Activated CD8-positive, alpha-beta T cell treated with anti-CD3 and anti-CD28 coated beads for 36 hours (primary cell): ENCODE data around the gene CDC6. TPM values are rescaled to one million over a fixed set of nuclear protein-coding genes. Genes with fewer than 3 reads are reported as not detected.

Source experiments
- ATAC-seq: fragments of 200-7000 bp; cut with Tn5 transposase; one replicate; pipeline ENCODE4 v1.10.0; 2021; ENCODE audit warnings: mild to moderate bottlenecking, moderate library complexity
- CTCF ChIA-PET: fragments of 350-600 bp; sonication (Branson Sonifier 250); formaldehyde crosslinking; loops from one replicate; lab custom pipeline; 2021; ENCODE audit warnings: antibody characterized with exemption; lab: Charles Lee
- POLR2A ChIA-PET: fragments of 350-600 bp; sonication (Branson Sonifier 250); formaldehyde crosslinking; loops from one replicate; lab custom pipeline; 2021; ENCODE audit warnings: antibody characterized with exemption; lab: Charles Lee
- DNase-seq: peaks from one replicate; pipeline ENCODE4 v3.0.0-alpha.2; 2020
- H3K27ac Mint-ChIP-seq: one replicate; pipeline ENCODE4 v1.8.0; 2021; ENCODE audit warnings: mild to moderate bottlenecking, mixed read lengths
- H3K27me3 Mint-ChIP-seq: one replicate; pipeline ENCODE4 v1.8.0; 2021; ENCODE audit warnings: mixed read lengths
- H3K36me3 Mint-ChIP-seq: one replicate; pipeline ENCODE4 v1.8.0; 2021; ENCODE audit warnings: low read depth, mixed read lengths
- H3K4me1 Mint-ChIP-seq: one replicate; pipeline ENCODE4 v1.8.0; 2021; ENCODE audit warnings: low read depth, mixed read lengths
- H3K4me3 Mint-ChIP-seq: one replicate; pipeline ENCODE4 v1.8.0; 2021; ENCODE audit warnings: mild to moderate bottlenecking, moderate library complexity, mixed read lengths
- H3K9me3 Mint-ChIP-seq: one replicate; pipeline ENCODE4 v1.8.0; 2021; ENCODE audit warnings: mixed read lengths
- intact Hi-C: fragments of 100-400 bp; cut with micrococcal nuclease; formaldehyde crosslinking; loops from one replicate; pipeline ENCODE4 v1.10.0; 2022
- total RNA-seq, 2 experiments: library from RNA; stranded (reverse); gene quantifications; one replicate each; pipeline ENCODE4 v1.2.3, GENCODE V29; 2021
- TF ChIP-seq, protein P1 (sequence below): fragments of 200-600 bp; IDR thresholded peaks from one replicate; pipeline ENCODE4 v1.8.0; 2022; ENCODE audit warnings: antibody characterized with exemption, mild to moderate bottlenecking

The CDC6 gene
- total RNA-seq, 2 experiments from 2014 or later = 110 to 118 TPM

DNA sequence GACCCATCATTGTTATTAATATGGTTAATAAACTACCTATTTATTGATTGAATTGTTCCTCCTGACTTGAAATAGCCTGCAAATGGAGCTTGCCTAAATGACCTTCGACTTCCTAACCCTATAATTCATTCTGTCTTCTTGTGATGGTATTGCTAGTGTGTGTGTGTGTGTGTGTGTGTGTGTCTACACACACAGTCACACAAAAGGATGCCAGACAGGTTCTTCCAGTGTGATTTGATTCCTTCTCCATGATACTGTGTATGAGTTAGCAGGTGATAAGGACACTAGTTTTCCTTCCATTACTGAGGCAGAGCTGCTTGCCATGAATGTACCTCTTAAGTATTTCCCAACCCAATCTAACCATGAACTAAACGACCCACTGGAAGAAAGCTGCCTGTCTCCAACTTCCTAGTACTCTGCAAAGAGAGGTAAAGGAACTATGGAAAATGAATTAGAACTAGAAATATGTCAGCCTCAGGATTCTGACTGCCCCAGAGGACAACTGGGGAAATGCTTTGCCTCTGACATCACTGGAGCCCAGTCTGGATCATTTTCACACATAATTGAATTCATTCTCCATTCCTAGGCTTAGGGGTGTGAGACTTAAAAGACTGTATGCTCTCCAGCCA is 3.5 kb upstream of the CDC6 start:
- H3K36me3 Mint-ChIP-seq = peaks cover 29% of the 10 kb centered on the region
- POLR2A ChIA-PET = interaction anchor here (0.7 to 1.7 kb wide), 7 partner anchors 20 to 1406 kb away, joined by 3 to 4 read pairs (median 3); partner anchors contain the start of gene RARA
- H3K4me3 Mint-ChIP-seq = peak overlapping the region; percentile 45
- H3K27me3 Mint-ChIP-seq = no peaks in the 10 kb centered on the region
- no peaks in the 10 kb centered on the region for H3K9me3 Mint-ChIP-seq
- intact Hi-C loops = no loop called here
- H3K4me1 Mint-ChIP-seq = peaks cover 57% of the 10 kb centered on the region
- DNase-seq (no peak), ATAC-seq (no peak)
- H3K27ac Mint-ChIP-seq = peak overlapping the region; percentile 94
- TF ChIP-seq, protein P1, sequence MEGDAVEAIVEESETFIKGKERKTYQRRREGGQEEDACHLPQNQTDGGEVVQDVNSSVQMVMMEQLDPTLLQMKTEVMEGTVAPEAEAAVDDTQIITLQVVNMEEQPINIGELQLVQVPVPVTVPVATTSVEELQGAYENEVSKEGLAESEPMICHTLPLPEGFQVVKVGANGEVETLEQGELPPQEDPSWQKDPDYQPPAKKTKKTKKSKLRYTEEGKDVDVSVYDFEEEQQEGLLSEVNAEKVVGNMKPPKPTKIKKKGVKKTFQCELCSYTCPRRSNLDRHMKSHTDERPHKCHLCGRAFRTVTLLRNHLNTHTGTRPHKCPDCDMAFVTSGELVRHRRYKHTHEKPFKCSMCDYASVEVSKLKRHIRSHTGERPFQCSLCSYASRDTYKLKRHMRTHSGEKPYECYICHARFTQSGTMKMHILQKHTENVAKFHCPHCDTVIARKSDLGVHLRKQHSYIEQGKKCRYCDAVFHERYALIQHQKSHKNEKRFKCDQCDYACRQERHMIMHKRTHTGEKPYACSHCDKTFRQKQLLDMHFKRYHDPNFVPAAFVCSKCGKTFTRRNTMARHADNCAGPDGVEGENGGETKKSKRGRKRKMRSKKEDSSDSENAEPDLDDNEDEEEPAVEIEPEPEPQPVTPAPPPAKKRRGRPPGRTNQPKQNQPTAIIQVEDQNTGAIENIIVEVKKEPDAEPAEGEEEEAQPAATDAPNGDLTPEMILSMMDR = no peak
- CTCF ChIA-PET = interaction anchor here (0.8 to 2.7 kb wide), 14 partner anchors 12 to 1407 kb away, joined by 3 to 13 read pairs (median 4); partner anchors contain the start of gene WIPF2

DNA sequence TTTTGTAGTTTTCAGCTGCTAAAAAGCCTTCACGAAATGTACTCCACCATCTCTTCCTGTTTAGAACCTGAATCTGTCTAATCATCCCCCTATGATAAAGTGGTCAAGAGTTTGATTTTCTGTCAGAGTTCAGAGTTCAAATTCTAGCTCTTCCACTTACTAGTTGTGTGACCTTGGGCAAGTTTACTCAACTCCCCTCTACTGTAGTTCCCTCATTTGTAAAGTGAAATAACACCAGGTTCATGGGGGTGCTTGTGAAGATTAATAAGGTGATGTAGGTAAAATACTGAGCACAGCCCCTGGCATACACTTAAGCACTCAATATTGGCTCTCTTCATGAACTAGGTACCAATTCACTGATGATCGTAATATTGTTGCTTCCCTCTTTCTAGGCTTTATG is 1.2 kb upstream of the CDC6 start:
- peaks cover 66% of the 10 kb centered on the region for H3K4me1 Mint-ChIP-seq
- ChIA-PET CTCF (interaction anchor here (0.6 to 0.8 kb wide), 2 partner anchors 31 to 67 kb away, joined by 3 read pairs; no protein-coding TSS in a partner anchor), POLR2A (interaction anchor here (1.3 to 11.7 kb wide), 3 partner anchors 14 to 29 kb away, joined by 4 to 184 read pairs (median 5); partner anchors contain the start of gene RARA)
- H3K36me3 Mint-ChIP-seq = peaks cover 43% of the 10 kb centered on the region
- H3K4me3 Mint-ChIP-seq = no peak overlapping the region
- intact Hi-C loops = no loop called here
- peak overlapping the region; percentile 71 for H3K27ac Mint-ChIP-seq
- no peak for DNase-seq
- no peaks in the 10 kb centered on the region for H3K27me3 Mint-ChIP-seq
- H3K9me3 Mint-ChIP-seq = no peaks in the 10 kb centered on the region
- ATAC-seq = no peak
- TF ChIP-seq, protein P1 = no peak

DNA sequence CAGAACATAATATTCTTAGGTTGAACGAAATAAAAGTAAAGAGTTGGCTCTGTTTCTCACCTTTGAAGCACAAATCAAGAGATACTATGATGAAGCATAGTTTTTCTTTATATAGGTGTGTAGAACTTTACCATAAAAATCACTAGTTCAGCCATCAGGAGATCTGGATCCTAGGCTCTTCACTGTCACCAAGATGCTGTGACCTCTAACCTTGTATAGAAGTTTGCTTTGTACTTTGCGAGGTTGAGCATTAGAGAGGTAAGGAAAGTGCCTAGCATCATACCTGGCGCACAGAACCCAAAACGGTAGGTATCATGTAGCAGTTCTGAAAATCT is 553 bp upstream of the CDC6 start:
- Mint-ChIP-seq H3K9me3 (no peaks in the 10 kb centered on the region), H3K4me1 (peaks cover 60% of the 10 kb centered on the region), H3K36me3 (peaks cover 42% of the 10 kb centered on the region), H3K27me3 (no peaks in the 10 kb centered on the region), H3K4me3 (peak overlapping the region; percentile 99), H3K27ac (peak overlapping the region; percentile 96)
- ChIA-PET POLR2A (interaction anchor here (1.3 to 11.7 kb wide), 2 partner anchors 18 to 29 kb away, joined by 5 to 184 read pairs; partner anchors contain the start of gene RARA), CTCF (no interaction called here)
- intact Hi-C loops = no loop called here
- DNase-seq = no peak
- ATAC-seq = no peak
- TF ChIP-seq, protein P1 = no peak

DNA sequence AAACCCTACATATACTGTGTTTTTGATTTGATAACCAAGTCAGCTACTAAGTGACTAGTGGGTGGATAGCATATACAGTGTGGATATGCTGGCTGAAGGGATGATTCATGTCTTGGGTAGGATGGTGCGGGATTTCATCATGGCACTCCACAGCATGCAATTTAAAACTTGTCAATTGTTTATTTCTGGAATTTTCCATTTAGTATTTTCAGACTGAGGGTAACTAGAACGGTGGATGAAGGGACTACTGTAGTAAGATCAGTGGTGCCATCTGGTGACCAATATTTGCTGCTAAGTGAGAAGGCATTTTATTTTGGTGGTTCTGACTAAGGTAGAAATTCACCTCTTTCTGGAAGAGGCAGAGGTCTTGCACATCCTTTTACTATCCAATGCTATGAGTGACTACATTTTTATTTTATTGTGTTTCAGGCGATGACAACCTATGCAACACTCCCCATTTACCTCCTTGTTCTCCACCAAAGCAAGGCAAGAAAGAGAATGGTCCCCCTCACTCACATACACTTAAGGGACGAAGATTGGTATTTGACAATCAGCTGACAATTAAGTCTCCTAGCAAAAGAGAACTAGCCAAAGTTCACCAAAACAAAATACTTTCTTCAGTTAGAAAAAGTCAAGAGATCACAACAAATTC is 3.1 kb downstream of the CDC6 start:
- ATAC-seq = no peak
- ChIA-PET CTCF (interaction anchor here (0.9 to 42.0 kb wide), 14 partner anchors 8 to 178 kb away, joined by 3 to 780 read pairs (median 6); partner anchors contain the start of gene WIPF2), POLR2A (interaction anchor here (0.9 to 11.7 kb wide), 9 partner anchors 8 to 266 kb away, joined by 3 to 184 read pairs (median 4); partner anchors contain the start of gene RARA)
- TF ChIP-seq, protein P1 = peak; percentile 23
- peak; percentile 68 for DNase-seq
- Mint-ChIP-seq H3K27me3 (no peaks in the 10 kb centered on the region), H3K4me1 (peaks cover 49% of the 10 kb centered on the region), H3K36me3 (peaks cover 56% of the 10 kb centered on the region), H3K27ac (peak overlapping the region; percentile 59), H3K9me3 (no peaks in the 10 kb centered on the region), H3K4me3 (peak overlapping the region; percentile 15)
- intact Hi-C loops = loop anchor here (5.0 kb wide), 2 partner anchors 73 to 88 kb away; partner anchors contain the start of gene WIPF2
